Measurements from ENCODE around the gene USP1.

USP1 gene

GRCh38 chr1:62493656-62494055 lies 56.8 kb downstream of the USP1 start:
- DNase-seq: no peak

GRCh38 chr1:62494137-62494536 lies 57.3 kb downstream of the USP1 start:
- DNase-seq: no peak

- no peak for DNase-seq
Observed at GRCh38 chr1:62500210-62500609, 63.4 kb downstream of the USP1 start.

Data from activated effector memory CD4-positive, alpha-beta T cell treated with anti-CD3 and anti-CD28 coated beads, Interleukin-2, amount 50 U/mL, for 16 hours (primary cell).